ENCODE results near the gene CLCN4. TPM values are rescaled to one million over a fixed set of nuclear protein-coding genes. Genes with fewer than 3 reads are reported as not detected.
A peak's percentile ranks its signal among the peaks of the same experiment; 100 is the strongest.

The CLCN4 gene
- total RNA-seq, 1 donor from 2014 or later, result 5.4 TPM

- no peak for DNase-seq (ENCODE audit: low read depth in 2 of 2)
Measured at GRCh38 chrX:10166248-10166716, 9.5 kb downstream of the CLCN4 start.

GRCh38 chrX:10166731-10167151 is 10.0 kb downstream of the CLCN4 start:
- peak in 1 of 2 donors; percentile 25 for DNase-seq (ENCODE audit: low read depth in 2 of 2)

- no peak for DNase-seq (ENCODE audit: low read depth in 2 of 2)
Measured at GRCh38 chrX:10167573-10167972, 10.8 kb downstream of the CLCN4 start.

- no peak for DNase-seq (ENCODE audit: low read depth in 2 of 2)
Measured at GRCh38 chrX:10168226-10168625, 11.5 kb downstream of the CLCN4 start.

DNA sequence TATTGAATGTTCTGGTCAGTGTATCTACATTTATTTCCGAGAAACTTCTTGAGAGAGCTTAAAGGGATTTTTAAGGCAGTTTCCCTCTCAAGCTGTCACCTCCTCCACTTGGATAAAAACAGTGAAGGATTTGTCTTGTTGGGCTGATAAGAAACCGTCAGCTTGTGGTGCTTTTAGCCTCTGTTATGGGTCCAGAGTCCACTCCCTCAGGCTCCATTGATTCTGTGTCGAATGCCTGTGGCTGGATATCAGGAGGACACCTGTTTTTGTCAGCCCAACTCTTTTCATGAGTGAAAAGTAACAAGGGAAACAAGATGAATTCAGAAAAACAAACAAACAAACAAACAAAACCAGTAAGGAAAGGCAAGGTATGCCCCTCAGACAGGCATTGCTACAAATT is 12.4 kb downstream of the CLCN4 start:
- DNase-seq (ENCODE audit: low read depth in 2 of 2), result no peak

DNA sequence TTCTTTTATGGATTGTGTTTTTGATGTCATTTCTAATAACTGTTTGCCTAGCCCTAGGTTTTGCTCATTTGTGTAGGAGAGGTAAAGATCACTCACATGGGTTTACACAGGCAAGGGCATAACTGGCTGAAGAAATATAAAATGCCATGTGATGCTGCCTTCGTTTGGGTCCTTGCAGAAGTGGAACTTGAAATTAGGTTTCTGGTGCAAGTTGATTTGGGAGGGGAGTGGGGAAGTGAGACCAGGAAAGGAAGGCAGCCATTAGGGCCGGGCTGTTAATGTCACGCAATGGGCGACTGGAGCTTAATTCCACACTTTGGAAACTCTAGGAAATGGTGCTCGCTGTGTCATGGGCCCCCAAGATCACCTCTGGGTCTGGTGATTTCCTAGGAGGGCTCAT is 14.5 kb downstream of the CLCN4 start:
- DNase-seq (ENCODE audit: low read depth in 2 of 2), result no peak

GRCh38 chrX:10172877-10173276 is 16.1 kb downstream of the CLCN4 start:
- DNase-seq (ENCODE audit: low read depth in 2 of 2), result peak in 1 of 2 donors; percentile 9

DNA sequence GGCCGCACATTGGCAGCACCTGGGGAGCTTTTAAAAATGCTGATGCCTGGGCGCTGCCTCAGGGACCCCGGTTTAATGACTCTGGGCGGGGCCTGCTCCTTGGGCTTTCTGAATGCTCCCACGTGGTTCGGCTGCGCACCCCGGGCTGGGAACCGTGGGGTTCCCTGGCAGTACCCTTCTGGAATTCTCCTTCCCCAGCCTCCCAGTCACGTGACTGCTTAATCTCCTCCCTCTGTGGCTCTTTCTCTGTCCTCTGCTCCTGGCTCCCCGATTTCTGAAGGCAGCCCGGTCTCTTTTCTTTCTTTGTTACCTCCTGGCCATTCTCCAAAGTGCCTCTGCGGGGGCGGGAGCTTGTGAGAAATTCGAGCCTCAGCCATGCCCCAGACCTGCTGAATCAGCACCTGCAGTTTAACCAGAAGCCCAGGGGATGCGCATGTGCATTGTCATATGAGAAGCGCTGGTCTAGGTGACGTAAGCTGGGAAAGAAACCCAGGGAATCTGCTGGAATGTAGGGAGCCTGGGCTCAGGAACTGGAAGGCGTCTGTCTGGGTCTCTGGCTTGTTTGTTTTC is 16.6 kb downstream of the CLCN4 start:
- DNase-seq (ENCODE audit: low read depth in 2 of 2), result peak in 1 of 2 donors; percentile 89

GRCh38 chrX:10174051-10174450 is 17.3 kb downstream of the CLCN4 start:
- DNase-seq (ENCODE audit: low read depth in 2 of 2), result no peak

DNA sequence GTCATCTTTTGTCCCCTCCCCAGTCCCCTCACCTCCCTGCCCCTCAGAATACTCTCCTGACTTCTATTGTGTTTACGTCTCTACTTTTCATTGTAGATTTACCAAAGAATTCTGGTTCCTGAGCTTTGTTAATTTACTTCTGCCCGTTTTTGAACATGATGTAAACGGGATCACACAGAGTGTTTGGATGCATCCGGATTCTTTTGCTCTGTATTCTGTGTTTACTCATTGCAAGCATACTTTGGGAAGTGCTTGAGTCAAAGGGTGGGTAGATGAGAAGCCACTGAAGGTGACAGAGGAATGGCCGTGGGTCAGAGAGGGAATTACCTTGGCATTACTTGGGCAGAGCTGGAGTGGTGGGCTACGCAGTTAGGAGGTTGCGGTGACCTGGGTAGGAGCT is 18.0 kb downstream of the CLCN4 start:
- DNase-seq (ENCODE audit: low read depth in 2 of 2), result no peak

GRCh38 chrX:10175319-10175871 is 18.6 kb downstream of the CLCN4 start:
- DNase-seq (ENCODE audit: low read depth in 2 of 2), result peak in 1 of 2 donors; percentile 47

DNA sequence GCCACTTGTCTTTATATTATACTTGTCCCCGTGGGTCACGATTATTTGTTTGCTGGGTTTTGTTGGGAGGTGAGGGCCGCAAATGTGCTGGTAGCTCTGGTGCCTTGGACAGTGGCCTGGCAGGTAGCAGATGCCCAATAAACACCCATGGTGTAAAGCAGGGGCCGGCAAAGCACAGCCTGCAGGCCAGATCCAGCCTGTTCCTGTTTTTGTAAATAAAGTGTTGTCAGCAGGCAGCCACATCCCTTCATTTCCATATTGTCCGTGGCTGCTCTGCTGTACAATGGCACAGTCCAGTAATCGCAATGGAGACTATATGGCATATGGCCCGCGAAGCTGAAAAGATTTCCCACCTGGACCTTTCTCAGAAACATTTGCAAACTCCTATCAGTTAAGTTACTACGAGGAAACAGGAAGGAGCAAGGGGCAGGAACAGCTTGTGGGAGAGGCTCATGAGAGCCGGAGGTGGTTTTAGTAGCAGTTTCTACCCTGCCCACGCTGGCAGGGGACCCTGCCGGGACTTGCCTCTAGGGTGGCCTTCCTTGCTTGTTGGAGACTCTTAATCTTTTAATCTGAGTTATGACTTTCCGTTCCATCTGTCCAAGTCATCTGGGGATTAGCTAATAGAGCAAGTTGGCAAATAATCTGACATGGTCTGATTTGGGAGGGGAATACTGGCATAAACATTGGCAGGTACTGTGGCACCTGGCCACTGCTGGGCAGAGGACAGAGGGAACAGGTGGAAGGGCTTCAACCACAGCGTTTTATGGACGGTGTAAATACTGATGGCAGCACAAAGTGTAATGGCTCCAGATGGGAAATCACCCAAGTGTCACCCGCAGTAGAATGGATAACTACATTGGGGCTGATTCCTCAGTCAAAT is 19.6 kb downstream of the CLCN4 start:
- no peak for DNase-seq (ENCODE audit: low read depth in 2 of 2)

DNA sequence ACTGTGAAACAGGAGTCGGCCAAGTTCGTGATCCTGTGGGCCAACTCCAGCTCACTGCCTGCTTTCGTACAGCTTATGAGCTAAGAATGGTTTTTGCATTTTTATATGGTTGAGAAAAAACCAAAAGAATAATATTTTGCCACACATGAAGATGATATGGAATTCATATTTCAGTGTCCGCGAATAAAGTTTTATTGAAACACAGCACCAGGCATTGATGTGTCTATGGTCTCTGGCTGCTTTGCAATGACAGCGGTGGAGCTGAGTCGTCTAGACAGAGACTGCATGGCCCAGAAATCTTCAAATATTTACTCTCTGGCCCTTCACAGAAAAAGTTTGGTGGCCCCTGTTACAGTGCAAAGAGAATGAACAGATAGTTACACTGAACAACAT is 20.2 kb downstream of the CLCN4 start:
- DNase-seq (ENCODE audit: low read depth in 2 of 2), result no peak

DNA sequence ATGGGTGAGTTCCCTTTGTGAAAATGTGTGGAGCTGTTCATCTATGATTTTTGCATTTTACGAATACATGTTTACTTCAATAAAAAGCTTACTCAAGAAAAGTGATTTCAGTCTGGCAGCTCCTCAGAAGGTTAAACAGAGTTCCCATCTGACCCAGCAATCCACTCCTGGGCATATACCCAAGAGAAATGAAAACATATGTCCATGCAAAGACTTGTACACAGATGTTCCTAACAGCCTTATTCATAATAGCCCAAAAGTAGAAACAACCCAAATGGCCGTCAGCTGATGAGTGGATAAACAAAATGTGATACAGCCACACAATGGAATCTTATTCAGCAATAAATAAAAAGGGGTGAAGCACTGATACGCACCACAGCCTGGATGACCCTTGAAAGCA is 20.8 kb downstream of the CLCN4 start:
- peak in 1 of 2 donors; percentile 29 for DNase-seq (ENCODE audit: low read depth in 2 of 2)

- no peak for DNase-seq (ENCODE audit: low read depth in 2 of 2)
Measured at GRCh38 chrX:10178866-10179463, 22.2 kb downstream of the CLCN4 start.

- no peak for DNase-seq (ENCODE audit: low read depth in 2 of 2)
Measured at GRCh38 chrX:10183760-10184159, 27.0 kb downstream of the CLCN4 start.

GRCh38 chrX:10184411-10184810 is 27.6 kb downstream of the CLCN4 start:
- no peak for DNase-seq (ENCODE audit: low read depth in 2 of 2)

GRCh38 chrX:10186355-10186754 is 29.6 kb downstream of the CLCN4 start:
- no peak for DNase-seq (ENCODE audit: low read depth in 2 of 2)

DNA sequence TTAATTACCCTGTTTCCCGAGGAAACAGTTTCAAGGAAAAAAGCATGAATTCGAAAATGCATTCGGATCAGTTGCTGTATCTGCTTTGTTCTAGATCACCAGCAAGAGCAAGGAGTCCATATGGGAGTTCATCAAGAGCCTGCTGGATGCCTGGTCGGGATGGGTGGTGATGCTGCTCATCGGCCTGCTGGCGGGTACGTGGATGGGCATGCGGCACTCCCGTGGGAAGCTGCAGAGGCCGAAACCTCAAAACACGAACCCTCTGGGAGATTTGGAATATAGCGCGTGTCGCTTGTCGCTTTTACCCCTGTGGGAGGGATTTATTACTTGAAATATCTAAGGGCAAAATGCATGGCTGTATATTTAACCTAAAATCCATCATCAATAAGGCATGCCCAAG is 30.6 kb downstream of the CLCN4 start:
- DNase-seq (ENCODE audit: low read depth in 2 of 2), result no peak

DNA sequence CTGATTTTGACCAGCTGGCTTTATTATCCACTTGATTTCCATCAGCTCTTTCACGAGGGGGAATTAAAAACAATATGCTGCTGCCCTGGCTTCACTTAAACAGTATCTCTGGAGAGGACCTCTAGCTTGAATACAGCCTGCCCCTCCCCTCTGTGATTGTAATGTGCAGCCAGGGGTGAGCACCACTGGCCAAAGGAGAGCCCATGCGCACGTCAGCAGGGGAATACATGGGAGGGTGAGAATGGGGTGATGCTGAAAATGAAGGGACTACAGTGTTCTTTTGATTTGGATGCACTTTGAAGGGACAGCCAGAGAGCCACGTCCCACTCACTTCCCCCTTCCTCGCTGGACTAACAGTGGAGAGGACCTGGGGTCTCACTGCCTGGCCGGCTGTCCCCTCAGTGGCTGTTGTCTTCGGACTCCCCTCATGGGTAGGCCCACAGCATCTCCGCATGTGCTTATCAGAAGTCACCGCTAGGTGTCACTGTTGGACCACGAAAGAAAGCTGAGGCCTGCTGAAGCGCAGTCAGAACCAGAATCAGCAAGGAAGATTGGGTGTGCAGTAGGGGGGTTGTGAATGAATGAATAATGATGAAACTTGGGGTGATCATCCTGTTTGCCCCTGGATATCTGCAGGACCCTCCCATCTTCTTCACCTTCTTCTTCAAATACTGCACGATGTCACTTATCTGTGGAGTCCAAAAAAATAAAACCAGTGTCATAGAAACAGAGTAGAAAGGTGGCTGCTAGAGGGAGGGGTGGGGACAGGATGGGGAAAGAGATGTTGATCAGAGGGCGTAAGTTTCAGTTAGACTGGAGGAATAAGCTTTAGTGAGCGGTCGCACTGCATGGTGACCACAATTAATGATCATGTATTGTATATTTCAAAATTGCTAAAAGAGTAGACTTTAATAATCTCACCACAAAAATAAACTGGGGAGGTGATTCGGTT is 32.8 kb downstream of the CLCN4 start:
- peak; percentile 68 for DNase-seq (ENCODE audit: low read depth in 2 of 2)

DNA sequence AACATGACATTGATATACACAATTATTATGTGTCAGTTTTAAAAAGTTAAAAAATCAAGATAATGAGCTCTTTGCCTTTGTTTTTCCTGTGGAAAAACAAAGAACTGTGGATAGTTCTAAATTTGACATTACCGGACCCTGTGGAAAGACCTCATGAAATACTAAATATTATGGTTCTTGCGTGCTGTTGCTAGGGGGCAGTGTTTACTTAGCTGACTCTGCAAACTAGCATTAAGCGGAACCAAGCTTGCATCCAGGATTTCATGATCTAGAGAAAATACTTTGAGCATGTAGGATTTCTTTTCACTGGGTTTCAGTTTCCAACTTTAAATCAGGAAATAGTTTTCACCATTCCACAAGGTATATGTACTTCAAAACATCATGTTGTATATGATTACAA is 33.6 kb downstream of the CLCN4 start:
- peak; percentile 71 to 86 for DNase-seq (ENCODE audit: low read depth in 2 of 2)
